ENCODE measurements around the gene TEKT2. TPM values are rescaled to one million over a fixed set of nuclear protein-coding genes. Genes with fewer than 3 reads are reported as not detected.

TEKT2 gene
- total RNA-seq, 3 donors from 2014 or later, result 0.20 to 0.27 TPM; not detected in 1

- ATAC-seq (peak; percentile 32 to 38), DNase-seq (no peak)
- peak within 1 kb of the TSS; percentile 43 for H3K4me3 Mint-ChIP-seq
- H3K9me3 Mint-ChIP-seq, result no peaks in the 10 kb centered on the region
- peaks cover 24% of the 10 kb centered on the region for H3K4me1 Mint-ChIP-seq (ENCODE audit: low read depth)
- peaks cover 40% of the 10 kb centered on the region for H3K27me3 Mint-ChIP-seq (ENCODE audit: low read depth)
- no peaks in the 10 kb centered on the region for H3K36me3 Mint-ChIP-seq (ENCODE audit: insufficient read depth)
These were observed 41.5 kb downstream of the TEKT2 start, which contains the start of gene COL8A2 for GRCh38 chr1:36125129-36125991. Gene COL8A2, minus strand, starts transcription at chr1:36125222. Its CDS starts 24,980 bp downstream, at chr1:36100242.

- peak overlapping the region; percentile 43 for H3K4me3 Mint-ChIP-seq
These were observed 42.3 kb downstream of the TEKT2 start for GRCh38 chr1:36126005-36126716.

GRCh38 chr1:36126797-36127500 is 43.1 kb downstream of the TEKT2 start:
- peaks cover 36% of the 10 kb centered on the region for H3K27me3 Mint-ChIP-seq (ENCODE audit: low read depth)

More at GRCh38 chr1:36126005-36126716, 42.3 kb downstream of the TEKT2 start:
- ATAC-seq, result no peak
- Mint-ChIP-seq H3K27me3 (ENCODE audit: low read depth) (peaks cover 40% of the 10 kb centered on the region), H3K4me1 (ENCODE audit: low read depth) (peaks cover 24% of the 10 kb centered on the region), H3K9me3 (no peaks in the 10 kb centered on the region), H3K36me3 (ENCODE audit: insufficient read depth) (no peaks in the 10 kb centered on the region)
- no peak for DNase-seq

GRCh38 chr1:36128126-36128904 is 44.4 kb downstream of the TEKT2 start:
- H3K27me3 Mint-ChIP-seq (ENCODE audit: low read depth), result peaks cover 25% of the 10 kb centered on the region
- peaks cover 18% of the 10 kb centered on the region for H3K4me1 Mint-ChIP-seq (ENCODE audit: low read depth)
- DNase-seq (no peak), ATAC-seq (no peak)
- H3K4me3 Mint-ChIP-seq, result no peak overlapping the region
- no peaks in the 10 kb centered on the region for H3K9me3 Mint-ChIP-seq
- H3K36me3 Mint-ChIP-seq (ENCODE audit: insufficient read depth), result no peaks in the 10 kb centered on the region

More at GRCh38 chr1:36126797-36127500, 43.1 kb downstream of the TEKT2 start:
- DNase-seq, result no peak
- Mint-ChIP-seq H3K36me3 (ENCODE audit: insufficient read depth) (no peaks in the 10 kb centered on the region), H3K9me3 (no peaks in the 10 kb centered on the region), H3K4me3 (no peak overlapping the region), H3K4me1 (ENCODE audit: low read depth) (peaks cover 24% of the 10 kb centered on the region)
- no peak for ATAC-seq

- Mint-ChIP-seq H3K4me3 (no peak overlapping the region), H3K4me1 (ENCODE audit: low read depth) (peaks cover 16% of the 10 kb centered on the region)
These were observed 45.0 kb downstream of the TEKT2 start for GRCh38 chr1:36128905-36129206.

GRCh38 chr1:36132029-36132428 is 48.1 kb downstream of the TEKT2 start:
- ATAC-seq, result no peak

More at GRCh38 chr1:36128905-36129206, 45.0 kb downstream of the TEKT2 start:
- Mint-ChIP-seq H3K9me3 (no peaks in the 10 kb centered on the region), H3K27me3 (ENCODE audit: low read depth) (peaks cover 19% of the 10 kb centered on the region), H3K36me3 (ENCODE audit: insufficient read depth) (no peaks in the 10 kb centered on the region)
- no peak for DNase-seq
- ATAC-seq, result no peak

GRCh38 chr1:36133484-36133883 is 49.6 kb downstream of the TEKT2 start:
- H3K9me3 Mint-ChIP-seq, result no peaks in the 10 kb centered on the region
- no peaks in the 10 kb centered on the region for H3K27me3 Mint-ChIP-seq (ENCODE audit: low read depth)
- DNase-seq (no peak), ATAC-seq (no peak)
- peaks cover 8% of the 10 kb centered on the region for H3K36me3 Mint-ChIP-seq (ENCODE audit: insufficient read depth)
- peaks cover 3% of the 10 kb centered on the region for H3K4me1 Mint-ChIP-seq (ENCODE audit: low read depth)
- no peak overlapping the region for H3K4me3 Mint-ChIP-seq

More at GRCh38 chr1:36132029-36132428, 48.1 kb downstream of the TEKT2 start:
- no peak for DNase-seq
- peaks cover 3% of the 10 kb centered on the region for H3K4me1 Mint-ChIP-seq (ENCODE audit: low read depth)
- H3K36me3 Mint-ChIP-seq (ENCODE audit: insufficient read depth), result no peaks in the 10 kb centered on the region
- H3K27me3 Mint-ChIP-seq (ENCODE audit: low read depth), result no peaks in the 10 kb centered on the region
- H3K4me3 Mint-ChIP-seq, result no peak overlapping the region
- no peaks in the 10 kb centered on the region for H3K9me3 Mint-ChIP-seq

GRCh38 chr1:36134031-36134430 is 50.1 kb downstream of the TEKT2 start:
- no peak for ATAC-seq
- DNase-seq, result no peak
- H3K4me1 Mint-ChIP-seq (ENCODE audit: low read depth), result peaks cover 3% of the 10 kb centered on the region
- peaks cover 8% of the 10 kb centered on the region for H3K36me3 Mint-ChIP-seq (ENCODE audit: insufficient read depth)
- no peaks in the 10 kb centered on the region for H3K27me3 Mint-ChIP-seq (ENCODE audit: low read depth)
- no peaks in the 10 kb centered on the region for H3K9me3 Mint-ChIP-seq
- no peak overlapping the region for H3K4me3 Mint-ChIP-seq

GRCh38 chr1:36134505-36135329 is 50.8 kb downstream of the TEKT2 start:
- peaks cover 11% of the 10 kb centered on the region for H3K36me3 Mint-ChIP-seq (ENCODE audit: insufficient read depth)
- no peak overlapping the region for H3K4me3 Mint-ChIP-seq
- ATAC-seq (peak; percentile 57 to 59), DNase-seq (no peak)
- H3K4me1 Mint-ChIP-seq (ENCODE audit: low read depth), result peaks cover 3% of the 10 kb centered on the region
- no peaks in the 10 kb centered on the region for H3K27me3 Mint-ChIP-seq (ENCODE audit: low read depth)
- no peaks in the 10 kb centered on the region for H3K9me3 Mint-ChIP-seq

GRCh38 chr1:36135330-36135667 is 51.4 kb downstream of the TEKT2 start:
- H3K4me1 Mint-ChIP-seq (ENCODE audit: low read depth), result peaks cover 7% of the 10 kb centered on the region
- no peak for ATAC-seq
- no peak overlapping the region for H3K4me3 Mint-ChIP-seq
- H3K9me3 Mint-ChIP-seq, result no peaks in the 10 kb centered on the region
- H3K36me3 Mint-ChIP-seq (ENCODE audit: insufficient read depth), result peaks cover 15% of the 10 kb centered on the region
- no peak for DNase-seq
- H3K27me3 Mint-ChIP-seq (ENCODE audit: low read depth), result no peaks in the 10 kb centered on the region

- Mint-ChIP-seq H3K27me3 (ENCODE audit: low read depth) (no peaks in the 10 kb centered on the region), H3K4me1 (ENCODE audit: low read depth) (peaks cover 11% of the 10 kb centered on the region), H3K9me3 (no peaks in the 10 kb centered on the region), H3K36me3 (ENCODE audit: insufficient read depth) (peaks cover 15% of the 10 kb centered on the region), H3K4me3 (no peak overlapping the region)
- no peak for ATAC-seq
- no peak for DNase-seq
These were observed 51.9 kb downstream of the TEKT2 start for GRCh38 chr1:36135796-36136195.

GRCh38 chr1:36136535-36136934 is 52.6 kb downstream of the TEKT2 start:
- no peak overlapping the region for H3K4me3 Mint-ChIP-seq
- ATAC-seq, result no peak

GRCh38 chr1:36137226-36137625 is 53.3 kb downstream of the TEKT2 start:
- Mint-ChIP-seq H3K27me3 (ENCODE audit: low read depth) (no peaks in the 10 kb centered on the region), H3K9me3 (no peaks in the 10 kb centered on the region), H3K4me3 (no peak overlapping the region), H3K36me3 (ENCODE audit: insufficient read depth) (peaks cover 15% of the 10 kb centered on the region), H3K4me1 (ENCODE audit: low read depth) (peaks cover 20% of the 10 kb centered on the region)
- DNase-seq, result no peak
- no peak for ATAC-seq

More at GRCh38 chr1:36136535-36136934, 52.6 kb downstream of the TEKT2 start:
- no peaks in the 10 kb centered on the region for H3K27me3 Mint-ChIP-seq (ENCODE audit: low read depth)
- H3K36me3 Mint-ChIP-seq (ENCODE audit: insufficient read depth), result peaks cover 15% of the 10 kb centered on the region
- H3K9me3 Mint-ChIP-seq, result no peaks in the 10 kb centered on the region
- no peak for DNase-seq
- peaks cover 17% of the 10 kb centered on the region for H3K4me1 Mint-ChIP-seq (ENCODE audit: low read depth)
